Forelimb muscle (tissue), 1 donor: ENCODE data around the gene TAF12. TPM values are rescaled to one million over a fixed set of nuclear protein-coding genes. Genes with fewer than 3 reads are reported as not detected.
"Not testable (repeated sequence)": the region's sequence is repeated elsewhere in the genome, so short reads cannot be mapped to it uniquely, and the experiment has no call there.

Experiments
- DNase-seq: peaks from one replicate; pipeline ENCODE4 v3.0.0-alpha.2; 2013; ENCODE audit warnings: low read depth
- polyA plus RNA-seq: library from polyadenylated mRNA; unstranded; fragments of 120-200 nt; gene quantifications from one replicate; pipeline ENCODE4 v1.2.1, GENCODE V29; 2013; ENCODE audit not compliant: insufficient read length

TAF12 gene
- polyA plus RNA-seq, 1 donor, result 25.2 TPM

DNA sequence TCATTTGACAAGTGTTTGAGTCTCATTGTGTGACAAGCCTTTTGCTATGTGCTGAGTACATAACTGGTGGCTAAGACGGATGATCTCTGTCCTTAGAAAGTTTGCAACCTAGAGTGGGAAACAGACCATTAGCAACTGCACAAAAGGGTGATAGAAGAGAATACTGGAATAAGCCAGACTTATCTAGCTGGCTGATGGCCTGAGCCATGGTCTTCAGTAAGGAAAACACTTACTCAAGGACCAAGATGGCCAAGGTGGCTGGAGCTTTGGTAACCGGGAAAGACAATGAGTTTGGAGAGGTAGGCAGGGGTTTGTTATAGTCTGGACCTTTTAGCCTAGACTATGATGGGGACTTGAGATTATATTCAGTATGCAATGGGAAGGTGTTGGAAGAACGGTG is 1.6 kb upstream of the TAF12 start:
- DNase-seq, result no peak

DNA sequence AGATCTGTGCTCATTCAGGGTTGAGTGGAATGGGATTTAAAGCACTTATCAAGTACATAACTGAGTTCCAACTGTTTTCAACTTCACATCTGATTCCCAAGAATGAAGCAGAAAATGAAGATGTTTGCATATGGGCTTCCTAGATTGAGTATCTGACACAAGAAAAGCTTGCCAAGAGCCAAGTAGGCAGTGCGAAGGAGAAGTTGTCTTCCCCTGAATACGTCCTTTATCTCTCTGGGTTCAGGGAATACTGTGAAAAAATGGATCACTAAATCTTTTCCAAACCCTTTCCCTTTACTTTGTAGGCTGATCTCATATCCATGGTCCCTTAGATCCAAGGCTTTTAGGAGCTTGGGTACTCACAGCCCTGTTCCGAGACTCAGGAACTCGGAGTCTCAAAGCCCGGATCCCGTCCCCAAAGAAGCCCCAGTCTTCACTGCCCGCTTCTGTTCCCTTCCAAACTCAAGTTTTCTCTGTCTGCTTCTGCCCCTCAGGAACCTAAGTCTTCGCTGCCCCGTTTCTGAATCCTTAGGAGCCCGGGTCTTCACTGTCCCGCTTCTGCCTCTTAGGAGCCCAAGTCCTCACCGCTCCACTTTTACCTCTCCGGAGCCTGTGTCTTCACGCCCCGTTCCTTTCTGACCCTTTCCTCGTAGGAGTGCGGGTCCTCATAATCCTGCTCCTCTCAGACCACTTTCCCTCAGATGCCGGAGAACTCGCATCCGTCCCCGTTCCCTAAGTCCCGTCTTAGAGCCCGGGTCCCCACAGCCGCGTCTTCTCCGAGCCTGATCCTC is 616 bp downstream of the TAF12 start:
- DNase-seq, result no peak

DNA sequence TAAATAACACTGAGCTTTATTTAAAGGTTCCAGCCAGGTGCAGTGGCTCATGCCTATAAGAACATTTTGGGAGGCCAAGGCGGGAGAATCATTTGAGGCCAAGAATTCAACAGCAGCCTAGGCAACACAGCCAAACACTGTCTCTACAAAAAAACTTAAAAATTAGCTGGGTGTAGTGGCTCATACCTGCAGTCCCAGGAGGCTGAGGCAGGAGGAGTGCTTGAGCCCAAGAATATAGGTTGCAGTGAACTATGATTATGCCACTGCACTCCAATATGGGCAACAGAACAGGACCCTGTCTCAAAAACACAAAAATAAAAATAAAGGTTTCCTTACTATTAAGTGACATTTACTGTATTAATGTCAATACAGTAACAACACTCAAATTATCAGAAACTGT is 2.1 kb downstream of the TAF12 start:
- DNase-seq, result no peak

DNA sequence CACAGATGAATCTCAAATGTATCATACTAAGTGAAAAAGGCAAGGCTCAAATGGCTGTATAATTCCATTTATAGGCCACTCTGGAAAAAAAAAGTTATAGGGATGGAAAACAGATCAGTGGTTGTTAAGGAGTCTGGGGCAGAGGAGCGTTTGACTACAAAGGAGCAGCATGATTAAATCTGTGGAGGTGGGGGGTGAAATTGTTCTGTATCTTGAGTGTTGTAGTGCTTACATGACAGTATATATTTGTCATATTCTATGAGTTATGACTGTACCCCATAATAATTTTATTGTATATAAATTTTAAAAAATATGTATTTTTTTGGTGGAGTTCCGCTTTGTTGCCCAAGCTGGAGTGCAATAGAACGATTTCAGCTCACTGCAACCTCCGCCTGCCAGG is 10.3 kb downstream of the TAF12 start:
- DNase-seq, result no peak

DNA sequence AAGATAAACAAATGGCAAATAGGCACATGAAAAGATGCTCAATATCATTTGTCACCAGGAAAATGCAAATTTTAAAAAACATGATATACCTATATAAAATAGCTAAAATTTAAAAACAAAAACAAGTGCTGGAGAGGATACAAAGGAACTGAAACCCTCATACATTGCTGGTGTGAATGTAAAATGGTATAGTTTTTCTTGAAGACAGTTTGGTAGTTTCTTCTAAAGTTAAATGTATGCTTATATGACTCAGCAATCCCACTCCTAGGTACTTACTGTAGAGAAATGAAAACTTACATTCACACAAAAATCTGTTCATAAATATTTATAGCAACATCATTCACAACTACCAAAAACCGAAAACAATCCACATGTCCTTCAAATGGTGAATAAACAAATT is 11.2 kb downstream of the TAF12 start:
- no peak for DNase-seq

DNA sequence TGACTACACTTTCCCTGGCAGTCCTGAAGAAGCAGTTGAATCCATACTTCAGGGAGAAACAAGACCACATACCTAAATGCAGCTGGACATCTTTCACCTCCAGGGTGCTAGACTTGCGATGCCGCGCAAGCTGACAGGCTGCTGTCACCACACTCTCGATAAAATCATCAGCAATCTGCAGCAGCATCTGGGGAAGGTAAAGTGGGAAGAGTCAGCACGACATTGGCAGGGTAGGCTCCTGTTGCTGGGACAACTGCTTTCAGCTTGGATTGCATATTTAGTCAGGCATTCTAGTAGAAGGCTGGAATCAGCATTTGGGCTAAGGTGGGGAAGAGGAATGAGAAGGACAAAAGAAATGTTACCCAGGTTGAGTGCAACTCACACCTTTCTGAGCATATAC is 29.7 kb downstream of the TAF12 start:
- no peak for DNase-seq

DNA sequence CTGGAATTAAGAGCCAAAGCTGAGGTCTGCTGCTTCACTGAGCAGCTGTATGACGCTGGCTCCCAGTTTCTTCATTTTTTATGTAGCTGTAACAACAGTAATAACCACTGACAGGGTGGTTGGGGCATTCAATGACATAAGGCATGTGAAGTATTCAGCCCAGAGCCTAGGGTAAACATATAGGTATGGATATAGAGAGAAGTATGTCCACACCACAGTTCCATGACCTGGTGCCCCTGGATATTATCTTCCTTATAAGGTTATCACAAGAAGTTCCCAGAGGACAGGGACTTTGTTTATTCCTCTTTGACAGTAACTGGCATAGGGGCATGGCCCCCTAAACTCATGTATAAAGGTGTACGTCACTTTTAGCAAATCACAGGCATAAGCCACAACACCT is 36.1 kb downstream of the TAF12 start:
- no peak for DNase-seq

DNA sequence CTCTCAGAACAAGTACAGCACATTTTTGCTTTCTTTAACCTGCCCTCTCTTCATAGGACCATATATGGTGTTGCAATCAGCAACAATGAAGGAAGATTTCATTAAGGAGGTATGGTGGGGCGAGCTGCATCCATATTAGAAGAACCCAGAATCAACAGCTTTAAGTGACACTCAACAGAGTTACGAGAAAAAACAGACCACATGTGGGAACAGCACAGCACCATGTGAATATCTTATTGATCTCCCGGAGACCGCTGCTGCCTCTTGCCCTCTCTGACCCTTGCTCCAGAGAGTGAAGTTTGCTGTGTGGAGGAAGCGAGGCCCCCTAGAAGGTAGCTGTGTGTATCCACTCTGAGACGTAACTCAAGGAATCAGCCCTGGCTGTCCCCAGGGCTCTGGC is 37.9 kb downstream of the TAF12 start:
- DNase-seq, result no peak

DNA sequence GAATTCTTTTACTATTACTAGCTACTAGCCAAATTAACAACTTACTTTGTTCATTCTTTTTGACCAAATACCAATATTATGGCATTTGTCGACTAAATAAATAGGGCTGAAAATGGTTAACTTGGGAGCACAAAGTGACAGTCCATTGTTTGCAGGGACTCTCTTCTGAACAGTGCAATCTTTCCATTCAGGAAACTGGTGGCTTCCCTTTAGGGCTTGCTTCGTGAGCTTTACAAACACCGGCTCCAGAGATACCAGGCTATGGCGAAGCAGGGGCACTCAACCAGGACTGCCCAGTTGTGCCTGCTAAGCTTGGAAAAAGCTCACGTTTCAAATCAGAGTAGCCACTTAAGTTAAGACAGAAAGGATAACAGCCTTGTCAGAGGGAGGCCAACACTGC is 38.5 kb downstream of the TAF12 start:
- DNase-seq, result no peak

DNA sequence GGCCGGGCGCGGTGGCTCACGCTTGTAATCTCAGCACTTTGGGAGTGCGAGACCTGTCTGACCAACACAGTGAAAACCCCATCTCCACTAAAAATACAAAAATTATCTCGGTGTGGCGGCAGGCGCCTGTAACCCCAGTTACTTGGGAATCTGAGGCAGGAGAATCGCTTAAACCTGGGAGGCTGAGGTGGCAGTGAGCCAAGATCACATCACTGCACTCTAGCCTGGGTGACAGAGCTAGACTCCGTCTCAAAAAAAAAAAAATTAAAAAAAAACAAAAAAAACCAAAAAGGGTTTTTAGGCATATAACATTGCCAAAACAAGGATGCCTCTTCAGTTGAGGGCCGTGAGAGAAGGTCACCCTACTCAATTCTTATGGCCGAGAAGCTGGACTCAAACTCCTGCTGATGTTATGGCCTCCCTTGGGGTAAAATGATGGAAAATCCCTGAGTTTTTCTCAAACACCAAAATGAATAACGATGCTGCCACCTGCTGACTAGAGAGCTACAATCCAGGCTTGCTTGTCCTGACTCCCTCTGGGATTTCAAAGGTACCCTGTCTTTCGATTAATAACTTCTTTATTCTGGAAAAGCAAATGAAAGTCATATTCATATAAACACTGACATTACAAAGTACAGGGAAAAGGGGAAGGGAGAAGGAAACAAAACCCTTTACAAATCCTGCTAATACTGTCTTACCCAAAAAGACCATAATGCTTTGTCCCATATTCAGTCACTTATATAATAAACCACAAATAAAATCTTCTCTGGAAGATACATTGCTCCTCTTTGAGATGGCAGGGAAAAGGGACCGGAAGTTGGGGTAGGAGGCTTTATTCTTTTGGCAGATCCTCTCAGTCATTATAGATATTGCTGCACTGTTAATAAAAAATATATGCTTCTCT is 40.1 kb downstream of the TAF12 start:
- DNase-seq, result peak; percentile 77

DNA sequence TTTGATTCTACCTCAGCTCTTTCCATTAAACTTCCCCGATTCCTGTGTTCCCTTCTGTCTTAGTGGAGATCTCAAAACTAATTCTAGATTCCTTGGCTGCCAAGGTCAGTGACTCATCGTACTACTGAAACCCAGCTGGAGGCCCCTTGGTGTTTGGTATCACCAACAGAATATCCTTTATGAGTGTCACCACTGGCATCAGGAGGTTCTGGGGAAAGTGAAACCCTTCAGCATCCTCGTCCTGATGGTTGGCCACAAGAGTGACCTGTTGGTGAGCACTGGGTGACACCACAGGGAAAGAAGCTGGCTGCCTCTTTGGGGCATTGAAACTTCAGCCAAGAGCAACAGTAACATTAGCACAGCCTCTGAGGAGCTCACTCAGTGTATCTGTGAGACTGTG is 41.2 kb downstream of the TAF12 start:
- DNase-seq, result no peak

DNA sequence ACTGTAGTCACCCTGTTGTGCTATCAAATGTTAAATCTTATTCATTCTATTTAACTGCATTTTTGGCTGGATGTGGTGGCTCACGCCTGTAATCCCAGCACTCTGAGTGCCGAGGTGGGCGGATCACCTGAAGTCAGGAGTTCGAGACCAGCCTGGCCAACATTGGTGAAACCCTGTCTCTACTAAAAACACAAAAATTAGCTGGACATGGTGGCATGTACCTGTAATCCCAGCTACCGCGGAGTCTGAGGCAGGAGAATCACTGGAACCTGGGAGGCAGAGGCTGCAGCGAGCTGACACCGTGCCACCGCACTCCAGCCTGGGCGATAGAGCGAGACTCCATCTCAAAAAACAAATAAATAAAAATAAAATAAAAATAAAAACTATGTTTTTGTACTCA is 46.6 kb downstream of the TAF12 start:
- not testable (repeated sequence) for DNase-seq

DNA sequence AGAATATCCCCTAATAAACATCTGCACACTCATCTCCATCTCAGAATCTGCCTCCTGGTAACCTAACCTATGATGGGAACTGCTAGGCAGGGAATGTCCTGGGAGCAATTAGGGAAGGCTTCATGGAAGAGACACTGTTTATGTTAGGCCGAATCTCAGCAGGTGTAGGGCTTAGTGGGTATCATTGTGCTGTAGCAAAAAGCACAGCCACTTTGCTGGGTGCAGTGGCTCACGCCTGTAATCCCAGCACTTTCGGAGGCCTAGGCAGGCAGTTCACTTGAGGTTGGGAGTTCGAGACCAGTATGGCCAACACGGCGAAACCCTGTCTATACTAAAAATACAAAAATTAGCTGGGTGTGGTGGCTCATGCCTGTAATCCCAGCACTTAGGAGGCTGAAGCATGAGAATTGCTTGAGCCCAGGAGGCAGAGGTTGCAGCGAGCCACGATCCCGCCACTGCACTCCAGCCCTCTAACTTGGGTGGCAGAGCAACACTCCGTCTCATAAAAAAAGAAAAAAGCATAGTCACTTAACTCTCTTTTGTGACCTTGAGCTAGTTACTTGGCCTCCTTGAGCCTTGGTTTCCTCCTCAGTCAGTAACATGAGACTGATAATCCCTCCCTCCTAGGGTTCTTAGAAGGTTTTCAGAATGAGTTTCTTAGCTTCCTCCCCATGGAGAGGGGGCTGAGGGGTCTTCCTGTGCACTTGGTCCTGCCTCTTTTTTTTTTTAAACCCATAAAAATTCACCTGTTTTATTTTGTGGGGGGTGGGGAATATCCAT is 47.3 kb downstream of the TAF12 start:
- DNase-seq, result no peak

DNA sequence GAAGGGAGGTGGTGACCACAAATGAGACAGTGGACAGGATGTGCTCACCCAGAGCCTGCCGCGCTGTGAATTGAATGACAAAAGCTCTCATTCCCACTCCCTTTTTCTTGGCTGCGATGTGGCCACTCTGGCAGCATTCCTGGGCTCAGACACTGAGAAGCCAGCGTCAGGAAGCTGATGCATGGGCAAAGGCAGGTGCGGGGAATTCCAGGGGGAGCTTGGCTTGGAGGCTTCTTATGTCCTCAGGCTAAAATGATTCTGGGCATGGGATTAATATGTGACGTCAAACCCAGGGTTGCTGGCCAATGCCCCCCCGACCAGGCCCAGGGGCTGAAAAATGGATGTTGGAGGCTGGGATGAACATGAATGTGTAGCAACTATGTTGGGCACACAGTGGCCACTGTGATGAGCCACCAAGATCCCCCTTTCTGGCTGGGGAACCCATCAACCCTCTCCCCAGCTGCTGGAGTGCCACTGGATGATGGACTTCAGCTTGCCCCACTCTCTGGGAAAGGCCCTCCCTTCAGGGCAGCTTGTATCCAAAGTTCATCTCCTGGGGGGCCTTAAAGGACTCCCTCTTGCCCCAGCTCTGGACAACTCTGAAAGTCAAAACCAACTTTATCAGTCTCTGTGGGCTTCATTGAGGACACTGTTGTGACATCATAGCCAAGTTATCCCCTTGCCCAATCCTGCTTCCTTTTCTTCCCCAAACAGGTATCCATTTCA is 48.0 kb downstream of the TAF12 start:
- not testable (repeated sequence) for DNase-seq

DNA sequence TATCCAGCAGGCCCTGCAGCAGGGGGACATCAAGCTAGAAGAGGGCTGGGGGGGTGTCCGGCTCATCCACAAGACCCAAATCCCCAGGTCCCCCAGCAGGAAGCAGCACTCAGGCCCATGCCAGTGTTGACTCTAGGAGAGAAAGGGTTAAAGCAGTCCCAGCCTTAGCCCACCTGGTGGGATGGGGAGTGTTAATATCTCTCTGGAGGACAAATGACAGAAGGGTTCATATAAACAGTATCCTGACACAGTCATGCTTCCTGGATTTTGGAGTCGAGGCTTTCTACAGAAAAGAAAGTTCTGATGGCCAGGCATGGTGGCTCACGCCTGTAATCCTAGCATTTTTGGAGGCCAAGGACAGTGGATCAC is 48.9 kb downstream of the TAF12 start:
- not testable (repeated sequence) for DNase-seq

DNA sequence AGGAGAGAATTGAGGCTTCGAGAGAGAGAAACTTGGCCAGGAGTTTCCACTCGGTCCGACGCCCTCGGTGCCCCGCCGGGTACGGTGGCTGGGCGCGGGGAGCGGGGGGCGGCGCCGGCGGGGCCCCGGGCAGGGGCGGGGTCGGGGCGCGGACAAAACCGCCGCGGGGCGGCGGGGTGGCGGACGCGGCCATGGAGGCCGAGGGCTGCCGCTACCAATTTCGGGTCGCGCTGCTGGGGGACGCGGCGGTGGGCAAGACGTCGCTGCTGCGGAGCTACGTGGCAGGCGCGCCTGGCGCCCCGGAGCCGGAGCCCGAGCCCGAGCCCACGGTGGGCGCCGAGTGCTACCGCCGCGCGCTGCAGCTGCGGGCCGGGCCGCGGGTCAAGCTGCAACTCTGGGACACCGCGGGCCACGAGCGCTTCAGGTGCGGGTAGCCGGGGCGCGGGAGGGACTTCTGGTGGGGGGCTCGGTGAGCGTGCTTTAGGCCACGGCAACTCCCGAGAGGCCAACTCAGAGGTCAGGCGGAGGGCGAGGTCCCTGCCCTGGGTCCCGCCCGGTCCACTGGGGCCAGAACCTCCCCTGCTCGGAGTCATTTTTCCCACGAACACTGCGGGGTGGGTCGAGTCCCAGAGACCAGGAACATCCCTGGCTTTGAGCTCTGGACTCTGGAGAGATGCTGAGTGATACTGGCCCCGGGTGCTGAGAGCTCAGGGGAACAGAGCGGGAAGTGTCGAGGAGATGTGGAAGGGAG is 50.4 kb downstream of the TAF12 start:
- DNase-seq, result no peak

DNA sequence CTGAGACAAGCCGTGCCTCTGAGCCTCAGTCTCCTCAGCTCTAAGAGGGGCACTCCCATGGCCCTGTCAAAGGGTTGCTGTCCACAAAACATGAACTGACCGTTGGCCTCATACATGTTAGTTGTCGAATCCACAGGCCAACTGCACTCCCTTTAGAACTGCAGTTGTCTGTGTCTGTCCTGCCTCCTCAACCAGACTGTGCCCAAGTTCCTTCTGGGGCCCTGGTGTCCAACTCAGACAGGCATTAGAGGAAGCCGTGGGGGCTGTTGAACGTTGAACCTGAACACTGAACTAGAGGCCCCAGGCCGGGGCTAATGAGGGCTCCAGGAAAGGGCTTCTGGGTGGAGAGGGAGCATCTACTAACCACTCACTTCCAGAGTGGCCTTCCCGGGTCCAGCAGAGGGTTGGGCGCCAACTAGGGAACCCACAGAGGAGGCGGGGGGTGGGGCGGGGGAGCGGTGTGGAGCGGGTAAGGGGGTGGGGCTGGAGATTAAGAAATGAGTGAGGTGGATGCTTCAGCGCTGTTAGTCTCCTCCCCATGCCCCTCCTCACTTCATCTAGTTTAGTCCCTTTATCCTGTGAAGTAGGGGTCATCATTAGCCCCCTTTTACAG is 51.1 kb downstream of the TAF12 start, which contains the start of gene RAB42:
Gene RAB42, plus strand, starts transcription at position 558 of the 613 bp plus-strand sequence. CDS start 247 bp downstream, outside the sequence.
- no peak for DNase-seq

DNA sequence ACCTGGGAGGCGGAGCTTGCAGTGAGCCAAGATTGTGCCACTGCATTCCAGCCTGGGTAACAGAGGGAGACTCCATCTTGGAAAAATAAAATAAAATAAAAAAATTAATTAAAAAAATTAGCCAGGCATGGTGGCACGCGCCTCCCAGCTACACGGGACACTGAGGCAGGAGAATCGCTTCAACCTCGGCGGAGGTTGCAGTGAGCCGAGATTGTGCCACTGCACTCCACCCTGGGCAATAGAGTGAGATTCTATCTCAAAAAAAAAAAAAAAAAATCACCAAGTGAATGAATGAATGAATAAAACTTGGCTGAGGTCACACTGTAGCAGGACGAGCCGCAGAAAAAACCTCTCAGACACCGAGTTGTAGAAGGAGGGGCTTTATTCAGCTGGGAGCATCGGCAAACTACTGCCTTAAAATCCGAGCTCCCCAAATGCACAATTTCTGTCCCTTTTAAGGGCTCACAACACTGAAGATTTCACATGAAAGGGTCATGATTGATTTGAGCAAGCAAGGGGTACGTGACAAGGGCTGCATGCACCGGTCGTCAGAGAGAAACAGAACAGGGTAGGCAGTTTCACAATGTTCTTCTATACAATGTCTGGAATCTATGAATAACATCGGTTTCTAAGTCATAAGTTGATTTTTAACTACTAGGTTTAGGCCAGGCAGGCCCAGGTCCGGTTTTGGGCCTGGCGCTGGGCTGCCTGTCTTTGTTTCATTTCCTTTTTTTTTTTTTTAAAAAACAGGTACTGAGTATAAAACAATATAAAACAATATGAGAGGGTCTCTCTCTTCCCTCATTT is 56.1 kb downstream of the TAF12 start:
- DNase-seq, result not testable (repeated sequence)

DNA sequence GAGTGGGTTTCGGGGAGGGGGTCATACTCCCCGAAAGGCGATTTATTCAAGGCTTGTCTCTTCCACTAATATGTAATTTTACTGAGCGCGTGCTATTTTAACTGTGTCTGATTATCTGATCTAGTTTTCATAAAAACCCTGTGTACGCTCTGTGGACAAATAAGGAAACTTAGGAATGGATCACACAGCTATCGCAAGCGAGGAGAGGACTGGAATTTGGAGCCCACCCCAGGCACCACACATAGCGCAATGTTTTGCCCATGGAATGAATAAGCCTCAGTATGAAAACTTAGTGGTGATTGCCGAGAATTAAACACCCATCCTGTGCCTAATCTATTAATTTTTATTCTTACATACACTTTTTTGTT is 60.6 kb downstream of the TAF12 start:
- no peak for DNase-seq
